SK-N-SH treated with all-trans-retinoic acid at 6 μM for 48 hours (cell line): ENCODE measurements around the gene AKAP13.

Experiments
- ATAC-seq: fragments of 200-7000 bp; cut with Tn5 transposase; 3 replicates; pipeline ENCODE4 v1.9.1; 2020; ENCODE audit warnings: mild to moderate bottlenecking, moderate library complexity
- ARNTL ChIP-seq: fragments of 450-650 bp; formaldehyde crosslinking; IDR thresholded peaks from 2 replicates; pipeline ENCODE4 v1.5.0; 2020; ENCODE audit warnings: low read depth, mild to moderate bottlenecking, moderate library complexity, borderline replicate concordance
- BACH2 ChIP-seq: fragments of 250-450 bp; sonication (Bioruptor Pico); IDR thresholded peaks from 2 replicates; pipeline ENCODE4 v1.9.0; 2021; ENCODE audit warnings: mild to moderate bottlenecking, borderline replicate concordance
- CSDC2 ChIP-seq: fragments of 250-450 bp; sonication (Bioruptor Pico); IDR thresholded peaks from 2 replicates; pipeline ENCODE4 v1.5.0; 2020; ENCODE audit warnings: mild to moderate bottlenecking, moderate library complexity
- ESRRG ChIP-seq: fragments of 250-450 bp; sonication (Bioruptor Pico); IDR thresholded peaks from 2 replicates; pipeline ENCODE4 v1.6.1; 2021; ENCODE audit warnings: mild to moderate bottlenecking
- GLIS3 ChIP-seq: fragments of 250-450 bp; sonication (Bioruptor Pico); IDR thresholded peaks from 2 replicates; pipeline ENCODE4 v1.5.0; 2020; ENCODE audit warnings: mild to moderate bottlenecking, moderate library complexity
- ISL1 ChIP-seq: fragments of 250-450 bp; sonication (Bioruptor Pico); IDR thresholded peaks from 2 replicates; pipeline ENCODE4 v2.1.2; 2022; ENCODE audit warnings: mild to moderate bottlenecking, moderate library complexity
- OSR1 ChIP-seq: fragments of 250-450 bp; sonication (Bioruptor Pico); IDR thresholded peaks from 2 replicates; pipeline ENCODE4 v1.8.0; 2022; ENCODE audit warnings: moderate library complexity, mild to moderate bottlenecking, inconsistent platforms
- PPARA ChIP-seq: fragments of 250-450 bp; sonication (Bioruptor Pico); IDR thresholded peaks from 2 replicates; pipeline ENCODE4 v1.5.0; 2020; ENCODE audit warnings: mild to moderate bottlenecking, borderline replicate concordance
- RARB ChIP-seq: fragments of 250-450 bp; sonication (Bioruptor Pico); IDR thresholded peaks from 2 replicates; pipeline ENCODE4 v1.8.0; 2021; ENCODE audit warnings: mild to moderate bottlenecking, moderate library complexity
- SNAI2 ChIP-seq: fragments of 250-450 bp; sonication (Bioruptor Pico); IDR thresholded peaks from 2 replicates; pipeline ENCODE4 v1.5.0; 2020; ENCODE audit warnings: mild to moderate bottlenecking, moderate library complexity
- TCF4 ChIP-seq: fragments of 250-450 bp; sonication (Bioruptor Pico); IDR thresholded peaks from 2 replicates; pipeline ENCODE4 v1.8.0; 2021; ENCODE audit warnings: mild to moderate bottlenecking, moderate library complexity, borderline replicate concordance
- TOX ChIP-seq: fragments of 250-450 bp; sonication (Bioruptor Pico); IDR thresholded peaks from 2 replicates; pipeline ENCODE4 v1.8.0; 2021; ENCODE audit warnings: mild to moderate bottlenecking, moderate library complexity, borderline replicate concordance
- ZC3H10 ChIP-seq: fragments of 250-450 bp; sonication (Bioruptor Pico); IDR thresholded peaks from 2 replicates; pipeline ENCODE4 v1.5.1; 2021; ENCODE audit warnings: mild to moderate bottlenecking, moderate library complexity
- ZFP3 ChIP-seq: fragments of 250-450 bp; sonication (Bioruptor Pico); IDR thresholded peaks from 2 replicates; pipeline ENCODE4 v1.5.0; 2020; ENCODE audit warnings: mild to moderate bottlenecking, moderate library complexity
- ZFP30 ChIP-seq: fragments of 450-650 bp; formaldehyde crosslinking; IDR thresholded peaks from 2 replicates; pipeline ENCODE4 v1.5.0; 2022; ENCODE audit warnings: mild to moderate bottlenecking, moderate library complexity
- ZNF565 ChIP-seq: fragments of 450-650 bp; formaldehyde crosslinking; conservative IDR thresholded peaks from 2 replicates; pipeline ENCODE4 v1.5.0; 2020; ENCODE audit warnings: low read depth, mild to moderate bottlenecking, moderate library complexity
- ZNF70 ChIP-seq: fragments of 450-650 bp; formaldehyde crosslinking; IDR thresholded peaks from 2 replicates; pipeline ENCODE4 v1.5.0; 2020; ENCODE audit warnings: mild to moderate bottlenecking, moderate library complexity
- ZNF8 ChIP-seq: fragments of 450-650 bp; formaldehyde crosslinking; IDR thresholded peaks from 2 replicates; pipeline ENCODE4 v1.5.0; 2020; ENCODE audit warnings: mild to moderate bottlenecking, moderate library complexity
- TF ChIP-seq, protein P1 (sequence below): fragments of 250-450 bp; sonication (Bioruptor Pico); IDR thresholded peaks from 2 replicates; pipeline ENCODE4 v1.5.0; 2020; ENCODE audit warnings: mild to moderate bottlenecking, moderate library complexity
- TF ChIP-seq, protein P2 (sequence below): fragments of 250-450 bp; sonication (Bioruptor Pico); IDR thresholded peaks from 2 replicates; pipeline ENCODE4 v1.8.0; 2021; ENCODE audit warnings: low read depth, mild to moderate bottlenecking, moderate library complexity, borderline replicate concordance
- TF ChIP-seq, protein P3 (sequence below): fragments of 250-450 bp; sonication (Bioruptor Pico); IDR thresholded peaks from 2 replicates; pipeline ENCODE4 v1.8.0; 2020; ENCODE audit warnings: mild to moderate bottlenecking, moderate library complexity, borderline replicate concordance
- TF ChIP-seq, protein P4 (sequence below): fragments of 250-450 bp; sonication (Bioruptor Pico); IDR thresholded peaks from 2 replicates; pipeline ENCODE4 v1.5.1; 2021; ENCODE audit warnings: mild to moderate bottlenecking, moderate library complexity
- TF ChIP-seq, protein P5 (sequence below): fragments of 250-450 bp; sonication (Bioruptor Pico); IDR thresholded peaks from 2 replicates; pipeline ENCODE4 v1.5.1; 2020; ENCODE audit warnings: low read depth, mild to moderate bottlenecking, moderate library complexity

Gene AKAP13

DNA sequence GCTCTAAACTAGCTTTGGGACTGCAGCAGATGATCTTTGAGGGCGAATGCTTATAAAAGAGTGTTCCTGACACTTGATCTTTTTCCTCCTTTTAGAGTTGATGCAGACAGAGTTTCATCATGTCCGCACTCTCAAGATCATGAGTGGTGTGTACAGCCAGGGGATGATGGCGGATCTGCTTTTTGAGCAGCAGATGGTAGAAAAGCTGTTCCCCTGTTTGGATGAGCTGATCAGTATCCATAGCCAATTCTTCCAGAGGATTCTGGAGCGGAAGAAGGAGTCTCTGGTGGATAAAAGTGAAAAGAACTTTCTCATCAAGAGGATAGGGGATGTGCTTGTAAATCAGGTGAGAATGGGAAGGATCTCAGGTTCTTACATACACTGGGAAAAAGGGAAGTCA, 338.6 kb downstream of the AKAP13 start:
- TF ChIP-seq, protein P1, sequence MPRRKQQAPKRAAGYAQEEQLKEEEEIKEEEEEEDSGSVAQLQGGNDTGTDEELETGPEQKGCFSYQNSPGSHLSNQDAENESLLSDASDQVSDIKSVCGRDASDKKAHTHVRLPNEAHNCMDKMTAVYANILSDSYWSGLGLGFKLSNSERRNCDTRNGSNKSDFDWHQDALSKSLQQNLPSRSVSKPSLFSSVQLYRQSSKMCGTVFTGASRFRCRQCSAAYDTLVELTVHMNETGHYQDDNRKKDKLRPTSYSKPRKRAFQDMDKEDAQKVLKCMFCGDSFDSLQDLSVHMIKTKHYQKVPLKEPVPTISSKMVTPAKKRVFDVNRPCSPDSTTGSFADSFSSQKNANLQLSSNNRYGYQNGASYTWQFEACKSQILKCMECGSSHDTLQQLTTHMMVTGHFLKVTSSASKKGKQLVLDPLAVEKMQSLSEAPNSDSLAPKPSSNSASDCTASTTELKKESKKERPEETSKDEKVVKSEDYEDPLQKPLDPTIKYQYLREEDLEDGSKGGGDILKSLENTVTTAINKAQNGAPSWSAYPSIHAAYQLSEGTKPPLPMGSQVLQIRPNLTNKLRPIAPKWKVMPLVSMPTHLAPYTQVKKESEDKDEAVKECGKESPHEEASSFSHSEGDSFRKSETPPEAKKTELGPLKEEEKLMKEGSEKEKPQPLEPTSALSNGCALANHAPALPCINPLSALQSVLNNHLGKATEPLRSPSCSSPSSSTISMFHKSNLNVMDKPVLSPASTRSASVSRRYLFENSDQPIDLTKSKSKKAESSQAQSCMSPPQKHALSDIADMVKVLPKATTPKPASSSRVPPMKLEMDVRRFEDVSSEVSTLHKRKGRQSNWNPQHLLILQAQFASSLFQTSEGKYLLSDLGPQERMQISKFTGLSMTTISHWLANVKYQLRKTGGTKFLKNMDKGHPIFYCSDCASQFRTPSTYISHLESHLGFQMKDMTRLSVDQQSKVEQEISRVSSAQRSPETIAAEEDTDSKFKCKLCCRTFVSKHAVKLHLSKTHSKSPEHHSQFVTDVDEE = no peak
- TF ChIP-seq ARNTL (CRISPR knock-in tag) = no peak
- TF ChIP-seq ISL1 = no peak
- no peak for TF ChIP-seq TCF4 (CRISPR knock-in tag)
- TF ChIP-seq CSDC2 (CRISPR knock-in tag) = no peak
- TF ChIP-seq RARB (CRISPR knock-in tag) = no peak
- TF ChIP-seq PPARA (CRISPR knock-in tag) = no peak
- TF ChIP-seq TOX (CRISPR knock-in tag) = no peak
- TF ChIP-seq SNAI2 (CRISPR knock-in tag) = no peak
- ATAC-seq = no peak

DNA sequence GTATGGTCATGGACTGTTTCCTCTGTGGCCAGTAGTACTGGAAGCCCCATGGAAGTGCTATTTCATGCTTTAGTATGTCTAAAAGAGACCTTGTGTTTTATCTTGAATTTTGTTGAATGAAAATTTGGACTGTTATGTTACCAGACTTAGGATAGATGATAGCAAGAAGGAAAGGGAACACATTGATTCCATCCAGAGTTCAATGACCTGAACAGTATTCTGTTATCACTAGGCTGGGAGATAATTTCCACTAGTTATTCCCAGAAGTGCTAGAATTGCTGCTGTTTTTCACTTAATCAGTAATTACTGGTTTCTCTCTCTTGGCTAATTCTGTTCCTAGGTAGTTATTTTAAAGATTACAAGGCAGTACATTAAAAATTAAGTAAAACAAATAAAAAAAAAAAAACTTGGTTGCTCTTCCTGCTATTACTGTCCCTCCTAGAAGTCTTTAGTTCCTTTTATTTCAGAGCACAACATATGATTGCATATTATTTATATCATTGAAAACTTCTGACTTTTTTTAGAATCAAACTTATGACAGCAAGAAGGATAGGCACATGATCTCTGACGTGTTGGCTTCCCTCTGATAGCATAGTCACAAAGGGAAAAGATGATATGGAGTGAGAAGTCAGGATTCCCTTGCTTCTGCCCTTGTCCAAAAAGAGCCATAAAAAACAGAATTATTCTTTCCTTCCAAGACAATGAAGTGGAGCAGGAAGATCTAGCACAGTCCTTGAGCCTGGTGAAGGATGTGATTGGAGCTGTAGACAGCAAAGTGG, 342.2 kb downstream of the AKAP13 start:
- no peak for ATAC-seq
- TF ChIP-seq, protein P2, sequence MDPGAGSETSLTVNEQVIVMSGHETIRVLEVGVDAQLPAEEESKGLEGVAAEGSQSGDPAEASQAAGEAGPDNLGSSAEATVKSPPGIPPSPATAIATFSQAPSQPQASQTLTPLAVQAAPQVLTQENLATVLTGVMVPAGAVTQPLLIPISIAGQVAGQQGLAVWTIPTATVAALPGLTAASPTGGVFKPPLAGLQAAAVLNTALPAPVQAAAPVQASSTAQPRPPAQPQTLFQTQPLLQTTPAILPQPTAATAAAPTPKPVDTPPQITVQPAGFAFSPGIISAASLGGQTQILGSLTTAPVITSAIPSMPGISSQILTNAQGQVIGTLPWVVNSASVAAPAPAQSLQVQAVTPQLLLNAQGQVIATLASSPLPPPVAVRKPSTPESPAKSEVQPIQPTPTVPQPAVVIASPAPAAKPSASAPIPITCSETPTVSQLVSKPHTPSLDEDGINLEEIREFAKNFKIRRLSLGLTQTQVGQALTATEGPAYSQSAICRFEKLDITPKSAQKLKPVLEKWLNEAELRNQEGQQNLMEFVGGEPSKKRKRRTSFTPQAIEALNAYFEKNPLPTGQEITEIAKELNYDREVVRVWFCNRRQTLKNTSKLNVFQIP (CRISPR knock-in tag) = no peak
- no peak for TF ChIP-seq ZNF70
- TF ChIP-seq ESRRG = no peak
- no peak for TF ChIP-seq BACH2 (CRISPR knock-in tag)
- TF ChIP-seq, protein P3, sequence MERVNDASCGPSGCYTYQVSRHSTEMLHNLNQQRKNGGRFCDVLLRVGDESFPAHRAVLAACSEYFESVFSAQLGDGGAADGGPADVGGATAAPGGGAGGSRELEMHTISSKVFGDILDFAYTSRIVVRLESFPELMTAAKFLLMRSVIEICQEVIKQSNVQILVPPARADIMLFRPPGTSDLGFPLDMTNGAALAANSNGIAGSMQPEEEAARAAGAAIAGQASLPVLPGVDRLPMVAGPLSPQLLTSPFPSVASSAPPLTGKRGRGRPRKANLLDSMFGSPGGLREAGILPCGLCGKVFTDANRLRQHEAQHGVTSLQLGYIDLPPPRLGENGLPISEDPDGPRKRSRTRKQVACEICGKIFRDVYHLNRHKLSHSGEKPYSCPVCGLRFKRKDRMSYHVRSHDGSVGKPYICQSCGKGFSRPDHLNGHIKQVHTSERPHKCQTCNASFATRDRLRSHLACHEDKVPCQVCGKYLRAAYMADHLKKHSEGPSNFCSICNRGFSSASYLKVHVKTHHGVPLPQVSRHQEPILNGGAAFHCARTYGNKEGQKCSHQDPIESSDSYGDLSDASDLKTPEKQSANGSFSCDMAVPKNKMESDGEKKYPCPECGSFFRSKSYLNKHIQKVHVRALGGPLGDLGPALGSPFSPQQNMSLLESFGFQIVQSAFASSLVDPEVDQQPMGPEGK = no peak
- no peak for TF ChIP-seq ISL1
- TF ChIP-seq ZNF565 (CRISPR knock-in tag) = no peak
- TF ChIP-seq, all 23 proteins: peak for 0

DNA sequence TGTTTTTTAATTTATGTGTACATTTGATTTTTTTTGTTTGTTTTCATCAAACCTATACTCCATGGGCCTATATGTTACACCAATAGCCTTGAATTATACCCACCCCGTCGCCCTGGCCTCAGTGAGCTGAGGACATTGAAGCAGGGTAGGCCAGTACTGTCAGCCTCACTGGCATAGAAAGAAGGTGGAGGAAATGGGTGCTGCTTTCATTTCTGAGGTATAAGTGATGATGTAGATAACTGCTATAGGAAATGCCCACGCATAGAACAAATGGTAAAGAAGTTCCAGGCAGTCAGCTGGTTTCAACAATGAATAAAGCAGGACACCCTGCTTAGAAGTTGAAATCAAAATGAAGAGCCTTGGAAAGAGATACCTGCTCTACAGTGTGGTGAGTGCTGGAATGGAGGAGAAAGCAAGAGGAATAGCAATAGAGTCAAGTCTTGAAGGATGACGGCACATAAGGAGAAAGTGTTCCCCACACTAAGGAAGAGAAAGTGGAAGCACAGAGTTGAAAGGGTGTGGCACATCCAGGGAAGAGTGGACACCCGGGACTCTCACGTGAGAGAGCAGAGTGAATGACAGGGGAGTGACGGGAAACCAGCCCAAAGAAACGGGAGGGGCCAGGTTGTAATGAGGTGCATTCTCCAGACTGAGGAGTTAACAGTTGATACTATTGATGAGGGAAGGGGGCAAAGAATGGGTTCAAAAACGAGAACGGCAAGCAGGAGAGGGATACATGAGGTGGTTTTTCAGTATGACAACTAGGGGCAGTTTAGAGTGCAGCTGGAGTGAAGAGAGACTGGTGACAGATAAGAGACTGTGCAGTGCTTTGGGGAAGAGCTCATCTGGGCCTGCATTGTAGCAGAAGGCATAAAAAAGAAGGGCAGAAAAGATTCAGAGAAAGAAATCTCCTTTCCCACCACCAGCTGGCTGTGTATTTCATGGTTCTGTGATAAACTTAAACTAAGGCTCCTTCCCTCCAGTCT, 343.9 kb downstream of the AKAP13 start:
- ATAC-seq = no peak
- TF ChIP-seq OSR1 (no peak), ZNF8 (CRISPR knock-in tag) (no peak), ZFP30 (CRISPR knock-in tag) (no peak), TOX (CRISPR knock-in tag) (no peak), ESRRG (no peak), ZC3H10 (CRISPR knock-in tag) (no peak), SNAI2 (CRISPR knock-in tag) (no peak), GLIS3 (CRISPR knock-in tag) (no peak), ARNTL (CRISPR knock-in tag) (no peak), ZFP3 (no peak), PPARA (CRISPR knock-in tag) (no peak), ZNF70 (no peak)
- TF ChIP-seq, protein P4, sequence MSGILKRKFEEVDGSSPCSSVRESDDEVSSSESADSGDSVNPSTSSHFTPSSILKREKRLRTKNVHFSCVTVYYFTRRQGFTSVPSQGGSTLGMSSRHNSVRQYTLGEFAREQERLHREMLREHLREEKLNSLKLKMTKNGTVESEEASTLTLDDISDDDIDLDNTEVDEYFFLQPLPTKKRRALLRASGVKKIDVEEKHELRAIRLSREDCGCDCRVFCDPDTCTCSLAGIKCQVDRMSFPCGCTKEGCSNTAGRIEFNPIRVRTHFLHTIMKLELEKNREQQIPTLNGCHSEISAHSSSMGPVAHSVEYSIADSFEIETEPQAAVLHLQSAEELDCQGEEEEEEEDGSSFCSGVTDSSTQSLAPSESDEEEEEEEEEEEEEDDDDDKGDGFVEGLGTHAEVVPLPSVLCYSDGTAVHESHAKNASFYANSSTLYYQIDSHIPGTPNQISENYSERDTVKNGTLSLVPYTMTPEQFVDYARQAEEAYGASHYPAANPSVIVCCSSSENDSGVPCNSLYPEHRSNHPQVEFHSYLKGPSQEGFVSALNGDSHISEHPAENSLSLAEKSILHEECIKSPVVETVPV (CRISPR knock-in tag) = no peak
- TF ChIP-seq, protein P5, sequence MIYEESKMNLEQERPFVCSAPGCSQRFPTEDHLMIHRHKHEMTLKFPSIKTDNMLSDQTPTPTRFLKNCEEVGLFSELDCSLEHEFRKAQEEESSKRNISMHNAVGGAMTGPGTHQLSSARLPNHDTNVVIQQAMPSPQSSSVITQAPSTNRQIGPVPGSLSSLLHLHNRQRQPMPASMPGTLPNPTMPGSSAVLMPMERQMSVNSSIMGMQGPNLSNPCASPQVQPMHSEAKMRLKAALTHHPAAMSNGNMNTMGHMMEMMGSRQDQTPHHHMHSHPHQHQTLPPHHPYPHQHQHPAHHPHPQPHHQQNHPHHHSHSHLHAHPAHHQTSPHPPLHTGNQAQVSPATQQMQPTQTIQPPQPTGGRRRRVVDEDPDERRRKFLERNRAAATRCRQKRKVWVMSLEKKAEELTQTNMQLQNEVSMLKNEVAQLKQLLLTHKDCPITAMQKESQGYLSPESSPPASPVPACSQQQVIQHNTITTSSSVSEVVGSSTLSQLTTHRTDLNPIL (CRISPR knock-in tag) = no peak
- TF ChIP-seq, protein P3 = no peak
- TF ChIP-seq, protein P2 (CRISPR knock-in tag) = no peak
